ENCODE data around the gene LILRB1.
"Not testable (repeated sequence)": the region's sequence is repeated elsewhere in the genome, so short reads cannot be mapped to it uniquely, and the experiment has no call there.

The LILRB1 gene

DNA sequence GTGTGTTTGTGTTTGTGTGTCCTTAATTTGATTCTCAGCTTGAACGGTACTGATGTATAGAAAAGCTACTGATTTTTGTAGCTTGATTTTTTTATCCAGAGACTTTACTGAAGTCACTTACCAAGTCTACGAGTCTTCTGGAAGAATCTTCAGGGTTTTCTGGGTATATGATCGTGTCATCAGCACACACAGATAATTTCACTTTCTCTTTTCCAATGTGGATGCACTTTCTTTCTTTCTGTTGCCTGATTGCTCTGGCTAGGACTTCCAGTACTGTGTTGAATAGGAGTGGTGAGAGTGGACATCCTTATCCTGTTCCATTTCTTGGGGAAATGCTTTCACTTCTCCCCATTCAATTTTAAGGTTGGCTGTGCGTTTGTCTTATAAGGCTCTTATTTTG, 7.9 kb upstream of the LILRB1 start:
- H3K27ac ChIP-seq (ENCODE audit: insufficient read depth, low read length, poor library complexity, severe bottlenecking), result no peak overlapping the region
- H3K27me3 ChIP-seq (replicated peaks; ENCODE audit: control insufficient read depth, insufficient read depth, low read length, poor library complexity, severe bottlenecking), result no peaks in the 10 kb centered on the region
- H3K36me3 ChIP-seq (ENCODE audit: control insufficient read depth, insufficient read depth, low read length), result no peaks in the 10 kb centered on the region
- H3K4me1 ChIP-seq (ENCODE audit: control insufficient read depth, insufficient read depth, low read length, poor library complexity, severe bottlenecking), result no peaks in the 10 kb centered on the region
- no peaks in the 10 kb centered on the region for H3K9me3 ChIP-seq (ENCODE audit: control insufficient read depth, low read length)
- H3K4me3 ChIP-seq (ENCODE audit: insufficient read depth, low read depth, low read length, poor library complexity, severe bottlenecking), result no peak overlapping the region
- no peak for DNase-seq

GRCh38 chr19:54624234-54624633, 6.0 kb upstream of the LILRB1 start:
- H3K4me1 ChIP-seq (ENCODE audit: control insufficient read depth, insufficient read depth, low read length, poor library complexity, severe bottlenecking); H3K4me3 ChIP-seq (ENCODE audit: insufficient read depth, low read depth, low read length, poor library complexity, severe bottlenecking); H3K27me3 ChIP-seq (replicated peaks; ENCODE audit: control insufficient read depth, insufficient read depth, low read length, poor library complexity, severe bottlenecking); H3K36me3 ChIP-seq (ENCODE audit: control insufficient read depth, insufficient read depth, low read length); H3K9me3 ChIP-seq (ENCODE audit: control insufficient read depth, low read length); H3K27ac ChIP-seq (ENCODE audit: insufficient read depth, low read length, poor library complexity, severe bottlenecking); DNase-seq: not testable (repeated sequence)

DNA sequence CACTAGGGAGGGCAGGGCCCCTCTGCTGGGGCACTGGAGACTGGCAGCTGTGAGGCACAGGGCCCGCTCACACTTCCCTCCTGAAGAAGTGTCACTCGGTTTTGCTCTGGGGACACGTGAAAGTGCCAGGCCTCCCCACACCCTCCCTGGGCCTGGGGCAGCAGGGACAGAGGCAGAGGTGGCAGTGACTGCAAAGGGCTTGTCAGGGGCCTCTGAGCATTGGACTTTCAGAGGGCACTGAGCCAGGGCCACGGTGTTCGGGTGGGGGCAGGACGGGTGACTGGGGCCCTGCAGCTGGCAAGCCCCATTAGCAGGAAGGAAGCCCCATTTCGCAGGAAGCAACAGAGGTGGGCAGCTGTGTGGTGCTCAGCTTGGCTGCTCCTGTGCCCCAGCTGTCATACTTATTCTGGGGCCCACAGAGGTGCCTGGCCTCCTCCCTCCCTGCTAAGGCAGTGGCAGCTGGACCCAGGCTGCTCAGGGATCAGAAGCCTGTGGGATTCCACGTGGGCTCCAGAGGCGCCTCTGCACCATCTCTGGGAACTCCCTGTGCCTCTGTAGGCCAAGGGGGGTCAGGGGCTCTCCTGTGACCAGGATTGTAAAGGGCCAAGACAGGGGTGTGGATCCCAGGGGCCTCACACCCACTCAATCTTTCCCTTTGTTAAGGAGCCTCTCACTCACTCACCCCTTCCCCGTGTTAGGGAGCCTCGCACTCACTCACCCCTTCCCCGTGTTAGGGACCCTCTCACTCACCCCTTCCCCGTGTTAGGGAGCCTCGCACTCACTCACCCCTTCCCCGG, 5.2 kb upstream of the LILRB1 start:
- H3K9me3 ChIP-seq (ENCODE audit: control insufficient read depth, low read length); H3K4me1 ChIP-seq (ENCODE audit: control insufficient read depth, insufficient read depth, low read length, poor library complexity, severe bottlenecking); H3K4me3 ChIP-seq (ENCODE audit: insufficient read depth, low read depth, low read length, poor library complexity, severe bottlenecking); DNase-seq; H3K27me3 ChIP-seq (replicated peaks; ENCODE audit: control insufficient read depth, insufficient read depth, low read length, poor library complexity, severe bottlenecking); H3K27ac ChIP-seq (ENCODE audit: insufficient read depth, low read length, poor library complexity, severe bottlenecking); H3K36me3 ChIP-seq (ENCODE audit: control insufficient read depth, insufficient read depth, low read length): not testable (repeated sequence)

- Histone ChIP-seq H3K4me1 (ENCODE audit: control insufficient read depth, insufficient read depth, low read length, poor library complexity, severe bottlenecking) (no peaks in the 10 kb centered on the region), H3K36me3 (ENCODE audit: control insufficient read depth, insufficient read depth, low read length) (no peaks in the 10 kb centered on the region)
Measured at GRCh38 chr19:54626757-54627156, 3.5 kb upstream of the LILRB1 start.

GRCh38 chr19:54627912-54628311, 2.4 kb upstream of the LILRB1 start:
- not testable (repeated sequence) for H3K27me3 ChIP-seq (replicated peaks; ENCODE audit: control insufficient read depth, insufficient read depth, low read length, poor library complexity, severe bottlenecking); H3K36me3 ChIP-seq (ENCODE audit: control insufficient read depth, insufficient read depth, low read length); H3K9me3 ChIP-seq (ENCODE audit: control insufficient read depth, low read length); DNase-seq; H3K4me3 ChIP-seq (ENCODE audit: insufficient read depth, low read depth, low read length, poor library complexity, severe bottlenecking); H3K4me1 ChIP-seq (ENCODE audit: control insufficient read depth, insufficient read depth, low read length, poor library complexity, severe bottlenecking); H3K27ac ChIP-seq (ENCODE audit: insufficient read depth, low read length, poor library complexity, severe bottlenecking)

More at GRCh38 chr19:54626757-54627156, 3.5 kb upstream of the LILRB1 start:
- no peak for DNase-seq
- no peaks in the 10 kb centered on the region for H3K9me3 ChIP-seq (ENCODE audit: control insufficient read depth, low read length)
- no peak overlapping the region for H3K27ac ChIP-seq (ENCODE audit: insufficient read depth, low read length, poor library complexity, severe bottlenecking)
- no peaks in the 10 kb centered on the region for H3K27me3 ChIP-seq (replicated peaks; ENCODE audit: control insufficient read depth, insufficient read depth, low read length, poor library complexity, severe bottlenecking)
- H3K4me3 ChIP-seq (ENCODE audit: insufficient read depth, low read depth, low read length, poor library complexity, severe bottlenecking), result no peak overlapping the region

GRCh38 chr19:54630782-54631181, 498 bp downstream of the LILRB1 start:
- Histone ChIP-seq H3K9me3 (ENCODE audit: control insufficient read depth, low read length) (no peaks in the 10 kb centered on the region), H3K4me1 (ENCODE audit: control insufficient read depth, insufficient read depth, low read length, poor library complexity, severe bottlenecking) (no peaks in the 10 kb centered on the region), H3K27me3 (replicated peaks; ENCODE audit: control insufficient read depth, insufficient read depth, low read length, poor library complexity, severe bottlenecking) (no peaks in the 10 kb centered on the region), H3K36me3 (ENCODE audit: control insufficient read depth, insufficient read depth, low read length) (no peaks in the 10 kb centered on the region), H3K4me3 (ENCODE audit: insufficient read depth, low read depth, low read length, poor library complexity, severe bottlenecking) (no peak overlapping the region), H3K27ac (ENCODE audit: insufficient read depth, low read length, poor library complexity, severe bottlenecking) (no peak overlapping the region)
- no peak for DNase-seq

GRCh38 chr19:54631489-54632337, 1.4 kb downstream of the LILRB1 start:
- not testable (repeated sequence) for DNase-seq; H3K4me3 ChIP-seq (ENCODE audit: insufficient read depth, low read depth, low read length, poor library complexity, severe bottlenecking); H3K27ac ChIP-seq (ENCODE audit: insufficient read depth, low read length, poor library complexity, severe bottlenecking); H3K27me3 ChIP-seq (replicated peaks; ENCODE audit: control insufficient read depth, insufficient read depth, low read length, poor library complexity, severe bottlenecking); H3K9me3 ChIP-seq (ENCODE audit: control insufficient read depth, low read length); H3K4me1 ChIP-seq (ENCODE audit: control insufficient read depth, insufficient read depth, low read length, poor library complexity, severe bottlenecking); H3K36me3 ChIP-seq (ENCODE audit: control insufficient read depth, insufficient read depth, low read length)

DNA sequence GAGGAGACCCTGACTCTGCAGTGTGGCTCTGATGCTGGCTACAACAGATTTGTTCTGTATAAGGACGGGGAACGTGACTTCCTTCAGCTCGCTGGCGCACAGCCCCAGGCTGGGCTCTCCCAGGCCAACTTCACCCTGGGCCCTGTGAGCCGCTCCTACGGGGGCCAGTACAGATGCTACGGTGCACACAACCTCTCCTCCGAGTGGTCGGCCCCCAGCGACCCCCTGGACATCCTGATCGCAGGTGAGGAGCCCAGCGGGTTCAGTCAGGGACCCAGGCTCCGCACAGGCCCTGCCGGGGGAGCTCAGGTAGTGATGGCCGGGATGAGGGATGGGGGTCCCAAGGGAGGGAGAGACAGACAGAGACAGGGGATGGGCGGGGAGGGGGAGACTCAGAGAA, 2.2 kb downstream of the LILRB1 start:
- not testable (repeated sequence) for H3K36me3 ChIP-seq (ENCODE audit: control insufficient read depth, insufficient read depth, low read length); H3K4me3 ChIP-seq (ENCODE audit: insufficient read depth, low read depth, low read length, poor library complexity, severe bottlenecking); H3K27me3 ChIP-seq (replicated peaks; ENCODE audit: control insufficient read depth, insufficient read depth, low read length, poor library complexity, severe bottlenecking); DNase-seq; H3K27ac ChIP-seq (ENCODE audit: insufficient read depth, low read length, poor library complexity, severe bottlenecking); H3K9me3 ChIP-seq (ENCODE audit: control insufficient read depth, low read length); H3K4me1 ChIP-seq (ENCODE audit: control insufficient read depth, insufficient read depth, low read length, poor library complexity, severe bottlenecking)

GRCh38 chr19:54633401-54633800, 3.1 kb downstream of the LILRB1 start:
- no peaks in the 10 kb centered on the region for H3K36me3 ChIP-seq (ENCODE audit: control insufficient read depth, insufficient read depth, low read length)
- no peak for DNase-seq
- no peak overlapping the region for H3K4me3 ChIP-seq (ENCODE audit: insufficient read depth, low read depth, low read length, poor library complexity, severe bottlenecking)
- H3K27ac ChIP-seq (ENCODE audit: insufficient read depth, low read length, poor library complexity, severe bottlenecking), result no peak overlapping the region
- H3K9me3 ChIP-seq (ENCODE audit: control insufficient read depth, low read length), result no peaks in the 10 kb centered on the region
- no peaks in the 10 kb centered on the region for H3K27me3 ChIP-seq (replicated peaks; ENCODE audit: control insufficient read depth, insufficient read depth, low read length, poor library complexity, severe bottlenecking)
- H3K4me1 ChIP-seq (ENCODE audit: control insufficient read depth, insufficient read depth, low read length, poor library complexity, severe bottlenecking), result no peaks in the 10 kb centered on the region

- H3K27me3 ChIP-seq (replicated peaks; ENCODE audit: control insufficient read depth, insufficient read depth, low read length, poor library complexity, severe bottlenecking); H3K4me1 ChIP-seq (ENCODE audit: control insufficient read depth, insufficient read depth, low read length, poor library complexity, severe bottlenecking); DNase-seq; H3K4me3 ChIP-seq (ENCODE audit: insufficient read depth, low read depth, low read length, poor library complexity, severe bottlenecking); H3K27ac ChIP-seq (ENCODE audit: insufficient read depth, low read length, poor library complexity, severe bottlenecking); H3K9me3 ChIP-seq (ENCODE audit: control insufficient read depth, low read length); H3K36me3 ChIP-seq (ENCODE audit: control insufficient read depth, insufficient read depth, low read length): not testable (repeated sequence)
Measured at GRCh38 chr19:54636081-54636480, 5.8 kb downstream of the LILRB1 start.

Data from effector memory CD4-positive, alpha-beta T cell (primary cell).